Measurements from ENCODE around the gene PECR.

Gene PECR

GRCh38 chr2:216049452-216049851 is 32.2 kb downstream of the PECR start:
- WGBS = 100% methylated on average over 2 of the region's 2 CpGs
- H3K9ac ChIP-seq (ENCODE audit: low read depth, low read length) = no peak overlapping the region
- no peak overlapping the region for H3K27ac ChIP-seq (ENCODE audit: low read depth, low read length)
- no peaks in the 10 kb centered on the region for H3K27me3 ChIP-seq (ENCODE audit: insufficient read depth, low read length)
- H3K4me3 ChIP-seq (ENCODE audit: low read length) = no peak overlapping the region
- peaks cover 35% of the 10 kb centered on the region for H3K36me3 ChIP-seq (ENCODE audit: insufficient read depth, low read length)
- no peaks in the 10 kb centered on the region for H3K9me3 ChIP-seq (ENCODE audit: insufficient read depth, low read depth, low read length)
- H3K4me1 ChIP-seq (ENCODE audit: insufficient read depth, low read length) = no peaks in the 10 kb centered on the region; the same call in 1 of the 2 replicates

GRCh38 chr2:216047397-216047796 is 34.2 kb downstream of the PECR start:
- 86% methylated on average over 1 of the region's 2 CpGs for WGBS
- Histone ChIP-seq H3K27me3 (ENCODE audit: insufficient read depth, low read length) (no peaks in the 10 kb centered on the region), H3K4me1 (ENCODE audit: insufficient read depth, low read length) (no peaks in the 10 kb centered on the region; the same call in 1 of the 2 replicates), H3K9ac (ENCODE audit: low read depth, low read length) (no peak overlapping the region), H3K27ac (ENCODE audit: low read depth, low read length) (no peak overlapping the region), H3K9me3 (ENCODE audit: insufficient read depth, low read depth, low read length) (no peaks in the 10 kb centered on the region), H3K4me3 (ENCODE audit: low read length) (no peak overlapping the region), H3K36me3 (ENCODE audit: insufficient read depth, low read length) (peaks cover 50% of the 10 kb centered on the region)

- Histone ChIP-seq H3K4me3 (ENCODE audit: low read length) (no peak overlapping the region), H3K27me3 (ENCODE audit: insufficient read depth, low read length) (no peaks in the 10 kb centered on the region), H3K9ac (ENCODE audit: low read depth, low read length) (no peak overlapping the region), H3K9me3 (ENCODE audit: insufficient read depth, low read depth, low read length) (no peaks in the 10 kb centered on the region), H3K27ac (ENCODE audit: low read depth, low read length) (no peak overlapping the region), H3K36me3 (ENCODE audit: insufficient read depth, low read length) (peaks cover 57% of the 10 kb centered on the region), H3K4me1 (ENCODE audit: insufficient read depth, low read length) (no peaks in the 10 kb centered on the region)
- WGBS = 95% methylated on average over 4 of the region's 5 CpGs
These were observed 36.6 kb downstream of the PECR start for GRCh38 chr2:216044883-216045486.

GRCh38 chr2:216043949-216044348 is 37.7 kb downstream of the PECR start:
- no peaks in the 10 kb centered on the region for H3K27me3 ChIP-seq (ENCODE audit: insufficient read depth, low read length)
- H3K4me3 ChIP-seq (ENCODE audit: low read length) = no peak overlapping the region
- H3K36me3 ChIP-seq (ENCODE audit: insufficient read depth, low read length) = peaks cover 65% of the 10 kb centered on the region
- H3K4me1 ChIP-seq (ENCODE audit: insufficient read depth, low read length) = no peaks in the 10 kb centered on the region
- H3K9ac ChIP-seq (ENCODE audit: low read depth, low read length) = no peak overlapping the region
- H3K27ac ChIP-seq (ENCODE audit: low read depth, low read length) = no peak overlapping the region
- 88% methylated on average over 5 of the region's 5 CpGs for WGBS
- no peaks in the 10 kb centered on the region for H3K9me3 ChIP-seq (ENCODE audit: insufficient read depth, low read depth, low read length)

- peaks cover 48% of the 10 kb centered on the region for H3K36me3 ChIP-seq (ENCODE audit: insufficient read depth, low read length)
- no peak overlapping the region for H3K27ac ChIP-seq (ENCODE audit: low read depth, low read length)
- H3K4me1 ChIP-seq (ENCODE audit: insufficient read depth, low read length) = no peaks in the 10 kb centered on the region
- no peaks in the 10 kb centered on the region for H3K9me3 ChIP-seq (ENCODE audit: insufficient read depth, low read depth, low read length)
- 80% methylated on average over 1 of the region's 2 CpGs for WGBS
- no peaks in the 10 kb centered on the region for H3K27me3 ChIP-seq (ENCODE audit: insufficient read depth, low read length)
- H3K4me3 ChIP-seq (ENCODE audit: low read length) = no peak overlapping the region
- no peak overlapping the region for H3K9ac ChIP-seq (ENCODE audit: low read depth, low read length)
These were observed 40.2 kb downstream of the PECR start for GRCh38 chr2:216041438-216041837.

GRCh38 chr2:216039918-216040317 is 41.7 kb downstream of the PECR start:
- H3K9me3 ChIP-seq (ENCODE audit: insufficient read depth, low read depth, low read length) = no peaks in the 10 kb centered on the region
- H3K27me3 ChIP-seq (ENCODE audit: insufficient read depth, low read length) = no peaks in the 10 kb centered on the region
- H3K27ac ChIP-seq (ENCODE audit: low read depth, low read length) = no peak overlapping the region
- no peak overlapping the region for H3K4me3 ChIP-seq (ENCODE audit: low read length)
- H3K9ac ChIP-seq (ENCODE audit: low read depth, low read length) = no peak overlapping the region
- 94% methylated on average over 3 of the region's 3 CpGs for WGBS
- H3K36me3 ChIP-seq (ENCODE audit: insufficient read depth, low read length) = peaks cover 42% of the 10 kb centered on the region
- no peaks in the 10 kb centered on the region for H3K4me1 ChIP-seq (ENCODE audit: insufficient read depth, low read length)

GRCh38 chr2:216034065-216034464 is 47.5 kb downstream of the PECR start:
- no peaks in the 10 kb centered on the region for H3K9me3 ChIP-seq (ENCODE audit: insufficient read depth, low read depth, low read length)
- H3K36me3 ChIP-seq (ENCODE audit: insufficient read depth, low read length) = peaks cover 12% of the 10 kb centered on the region
- WGBS = 73% methylated on average over 1 of the region's 1 CpG
- H3K4me3 ChIP-seq (ENCODE audit: low read length) = no peak overlapping the region
- H3K27me3 ChIP-seq (ENCODE audit: insufficient read depth, low read length) = no peaks in the 10 kb centered on the region
- H3K9ac ChIP-seq (ENCODE audit: low read depth, low read length) = no peak overlapping the region
- peaks cover 5% of the 10 kb centered on the region for H3K4me1 ChIP-seq (ENCODE audit: insufficient read depth, low read length)
- no peak overlapping the region for H3K27ac ChIP-seq (ENCODE audit: low read depth, low read length)

- no peaks in the 10 kb centered on the region for H3K9me3 ChIP-seq (ENCODE audit: insufficient read depth, low read depth, low read length)
- H3K4me3 ChIP-seq (ENCODE audit: low read length) = no peak overlapping the region
- no peak overlapping the region for H3K9ac ChIP-seq (ENCODE audit: low read depth, low read length)
- H3K4me1 ChIP-seq (ENCODE audit: insufficient read depth, low read length) = peaks cover 5% of the 10 kb centered on the region
- H3K27me3 ChIP-seq (ENCODE audit: insufficient read depth, low read length) = no peaks in the 10 kb centered on the region
- peaks cover 8% of the 10 kb centered on the region for H3K36me3 ChIP-seq (ENCODE audit: insufficient read depth, low read length)
- H3K27ac ChIP-seq (ENCODE audit: low read depth, low read length) = no peak overlapping the region
- WGBS = 94% methylated on average over 3 of the region's 3 CpGs
These were observed 48.2 kb downstream of the PECR start for GRCh38 chr2:216033403-216033802.

- Histone ChIP-seq H3K27me3 (ENCODE audit: insufficient read depth, low read length) (no peaks in the 10 kb centered on the region), H3K4me3 (ENCODE audit: low read length) (no peak overlapping the region), H3K4me1 (ENCODE audit: insufficient read depth, low read length) (peaks cover 5% of the 10 kb centered on the region), H3K27ac (ENCODE audit: low read depth, low read length) (no peak overlapping the region), H3K9ac (ENCODE audit: low read depth, low read length) (no peak overlapping the region), H3K9me3 (ENCODE audit: insufficient read depth, low read depth, low read length) (no peaks in the 10 kb centered on the region), H3K36me3 (ENCODE audit: insufficient read depth, low read length) (peaks cover 5% of the 10 kb centered on the region)
- WGBS = 93% methylated on average over 1 of the region's 1 CpG
These were observed 49.5 kb downstream of the PECR start for GRCh38 chr2:216031960-216032689.

GRCh38 chr2:216030216-216030615 is 51.4 kb downstream of the PECR start:
- H3K36me3 ChIP-seq (ENCODE audit: insufficient read depth, low read length) = peaks cover 5% of the 10 kb centered on the region
- H3K27ac ChIP-seq (ENCODE audit: low read depth, low read length) = no peak overlapping the region
- H3K4me3 ChIP-seq (ENCODE audit: low read length) = no peak overlapping the region
- H3K27me3 ChIP-seq (ENCODE audit: insufficient read depth, low read length) = no peaks in the 10 kb centered on the region
- WGBS = 93% methylated on average over 3 of the region's 3 CpGs
- H3K4me1 ChIP-seq (ENCODE audit: insufficient read depth, low read length) = peaks cover 5% of the 10 kb centered on the region
- H3K9ac ChIP-seq (ENCODE audit: low read depth, low read length) = no peak overlapping the region
- no peaks in the 10 kb centered on the region for H3K9me3 ChIP-seq (ENCODE audit: insufficient read depth, low read depth, low read length)

GRCh38 chr2:216029416-216030129 is 52.0 kb downstream of the PECR start:
- no peak overlapping the region for H3K9ac ChIP-seq (ENCODE audit: low read depth, low read length)
- H3K27me3 ChIP-seq (ENCODE audit: insufficient read depth, low read length) = no peaks in the 10 kb centered on the region
- H3K36me3 ChIP-seq (ENCODE audit: insufficient read depth, low read length) = peaks cover 5% of the 10 kb centered on the region
- 94% methylated on average over 7 of the region's 7 CpGs for WGBS
- peaks cover 5% of the 10 kb centered on the region for H3K4me1 ChIP-seq (ENCODE audit: insufficient read depth, low read length)
- no peak overlapping the region for H3K4me3 ChIP-seq (ENCODE audit: low read length)
- no peak overlapping the region for H3K27ac ChIP-seq (ENCODE audit: low read depth, low read length)
- no peaks in the 10 kb centered on the region for H3K9me3 ChIP-seq (ENCODE audit: insufficient read depth, low read depth, low read length)

All from HUES64 (cell line).